Ascending aorta (tissue), 2 donors: ENCODE results near the gene SSBP2. TPM values are rescaled to one million over a fixed set of nuclear protein-coding genes. Genes with fewer than 3 reads are reported as not detected.

ENCODE experiments used
- DNase-seq, 2 donors: peaks; one replicate each; pipeline ENCODE4 v3.0.0-alpha.2; 2019; ENCODE audit warnings: low spot score in 2 of 2
- H3K27ac ChIP-seq, 2 donors: fragments of 200-600 bp; sonication (generic); one replicate each; pipeline ENCODE4 v1.5.1; 2016 to 2017; ENCODE audit warnings: mild to moderate bottlenecking in 1 of 2
- H3K27me3 ChIP-seq: fragments of 200-600 bp; sonication (generic); one replicate; pipeline ENCODE4 v1.5.1; 2017
- H3K36me3 ChIP-seq, 2 donors: fragments of 200-600 bp; sonication (generic); one replicate each; pipeline ENCODE4 v1.5.1; 2016
- H3K4me1 ChIP-seq, 2 donors: fragments of 200-600 bp; sonication (generic); one replicate each; pipeline ENCODE4 v1.5.1; 2016 to 2017; ENCODE audit warnings: mild to moderate bottlenecking in 1 of 2
- H3K4me3 ChIP-seq, 2 donors: fragments of 200-600 bp; sonication (generic); one replicate each; pipeline ENCODE4 v1.5.1; 2016 to 2017; ENCODE audit warnings: mild to moderate bottlenecking in 1 of 2
- H3K9me3 ChIP-seq, 2 donors: fragments of 200-600 bp; sonication (generic); one replicate each; pipeline ENCODE4 v1.5.1; 2016
- CTCF ChIP-seq, 3 experiments: fragments of 200-600 bp in 2 of 3; fragments of 450-650 bp in 1 of 3; sonication (generic) in 2 of 3; IDR thresholded peaks; one replicate each; pipeline ENCODE4 v1.5.1; 2016 to 2019; ENCODE audit warnings: antibody characterized with exemption in 3 of 3, mild to moderate bottlenecking in 1 of 3, moderate library complexity in 1 of 3
- intact Hi-C: fragments of 100-400 bp; cut with DNase I; formaldehyde crosslinking; loops from one replicate; pipeline ENCODE4 v1.15.1; 2023
- total RNA-seq: library from RNA; depleted of rRNA; stranded (reverse); fragments of >200 nt; gene quantifications from one replicate; pipeline ENCODE4 v1.1.0, GENCODE V29; 2016

SSBP2 gene
- total RNA-seq, 1 donor from 2014 or later, result 22.4 TPM

GRCh38 chr5:81748556-81748955, 2.3 kb downstream of the SSBP2 start:
- TF ChIP-seq CTCF (IDR thresholded peaks at IDR 0.05), result no peak
- intact Hi-C loops, result loop anchor here (2.0 kb wide), 1 partner anchor 324 kb away; no protein-coding TSS in a partner anchor
- peaks cover 0 to 19% of the 10 kb centered on the region in 2 donors for H3K4me1 ChIP-seq
- H3K36me3 ChIP-seq, result no peaks in the 10 kb centered on the region
- DNase-seq, result no peak
- no peaks in the 10 kb centered on the region for H3K9me3 ChIP-seq
- H3K27ac ChIP-seq, result no peak overlapping the region
- H3K4me3 ChIP-seq, result peak overlapping the region in 1 of 2 donors; percentile 94
- no peaks in the 10 kb centered on the region for H3K27me3 ChIP-seq

- no peaks in the 10 kb centered on the region for H3K36me3 ChIP-seq
- H3K9me3 ChIP-seq, result no peaks in the 10 kb centered on the region
- no peak overlapping the region for H3K27ac ChIP-seq
- H3K27me3 ChIP-seq, result no peaks in the 10 kb centered on the region
- intact Hi-C loops, result no loop called here
- no peak for DNase-seq
- peaks cover 0 to 15% of the 10 kb centered on the region in 2 donors for H3K4me1 ChIP-seq
- H3K4me3 ChIP-seq, result no peak overlapping the region
- TF ChIP-seq CTCF (IDR thresholded peaks at IDR 0.05), result no peak
Measured at GRCh38 chr5:81747030-81747429, 3.9 kb downstream of the SSBP2 start.

GRCh38 chr5:81740758-81741157, 10.1 kb downstream of the SSBP2 start:
- intact Hi-C loops, result no loop called here
- Histone ChIP-seq H3K36me3 (no peaks in the 10 kb centered on the region), H3K4me3 (no peak overlapping the region), H3K4me1 (peaks cover 0 to 3% of the 10 kb centered on the region in 2 donors), H3K27ac (no peak overlapping the region), H3K27me3 (no peaks in the 10 kb centered on the region), H3K9me3 (no peaks in the 10 kb centered on the region)
- no peak for DNase-seq
- no peak for TF ChIP-seq CTCF (IDR thresholded peaks at IDR 0.05)

GRCh38 chr5:81739291-81739690, 11.6 kb downstream of the SSBP2 start:
- Histone ChIP-seq H3K4me1 (peaks cover 0 to 3% of the 10 kb centered on the region in 2 donors), H3K4me3 (no peak overlapping the region), H3K27me3 (no peaks in the 10 kb centered on the region), H3K36me3 (no peaks in the 10 kb centered on the region), H3K9me3 (no peaks in the 10 kb centered on the region), H3K27ac (no peak overlapping the region)
- no peak for TF ChIP-seq CTCF (IDR thresholded peaks at IDR 0.05)
- no peak for DNase-seq
- intact Hi-C loops, result no loop called here

GRCh38 chr5:81729276-81729675, 21.6 kb downstream of the SSBP2 start:
- no peak for TF ChIP-seq CTCF (IDR thresholded peaks at IDR 0.05)
- no peak for DNase-seq
- Histone ChIP-seq H3K4me3 (no peak overlapping the region), H3K9me3 (no peaks in the 10 kb centered on the region), H3K27ac (no peak overlapping the region), H3K4me1 (peaks cover 0 to 13% of the 10 kb centered on the region in 2 donors), H3K27me3 (no peaks in the 10 kb centered on the region), H3K36me3 (no peaks in the 10 kb centered on the region)
- intact Hi-C loops, result no loop called here

- Histone ChIP-seq H3K27ac (no peak overlapping the region), H3K27me3 (no peaks in the 10 kb centered on the region), H3K4me3 (no peak overlapping the region), H3K9me3 (no peaks in the 10 kb centered on the region), H3K4me1 (peaks cover 0 to 13% of the 10 kb centered on the region in 2 donors), H3K36me3 (no peaks in the 10 kb centered on the region)
- no peak for TF ChIP-seq CTCF (IDR thresholded peaks at IDR 0.05)
- intact Hi-C loops, result no loop called here
- DNase-seq, result no peak
Measured at GRCh38 chr5:81728301-81728700, 22.6 kb downstream of the SSBP2 start.
